Measurements from ENCODE around the gene TMEM119.
A peak's percentile ranks its signal among the peaks of the same experiment; 100 is the strongest.

Gene TMEM119

GRCh38 chr12:108597559-108598471 is at the start of gene TMEM119:
TSS of gene TMEM119 (minus strand) at chr12:108598084. CDS start at chr12:108592383, 5,701 bp downstream.
- DNase-seq, result no peak

GRCh38 chr12:108646600-108647579 is 49.0 kb upstream of the TMEM119 start:
- DNase-seq, result no peak

- DNase-seq, result no peak
Observed at GRCh38 chr12:108645686-108646599, 48.1 kb upstream of the TMEM119 start.

- DNase-seq, result no peak
Observed at GRCh38 chr12:108644811-108645120, 46.9 kb upstream of the TMEM119 start.

- no peak for DNase-seq
Observed at GRCh38 chr12:108643941-108644810, 46.3 kb upstream of the TMEM119 start.

- DNase-seq, result no peak
Observed at GRCh38 chr12:108642899-108643654, 45.2 kb upstream of the TMEM119 start.

- DNase-seq, result no peak
Observed at GRCh38 chr12:108642269-108642870, 44.5 kb upstream of the TMEM119 start.

GRCh38 chr12:108641446-108642268 is 43.8 kb upstream of the TMEM119 start:
- no peak for DNase-seq

GRCh38 chr12:108640802-108641445 is 43.0 kb upstream of the TMEM119 start:
- no peak for DNase-seq

- DNase-seq, result no peak
Observed at GRCh38 chr12:108638997-108639822, 41.3 kb upstream of the TMEM119 start.

GRCh38 chr12:108638141-108638827 is 40.4 kb upstream of the TMEM119 start:
- no peak for DNase-seq

GRCh38 chr12:108637222-108637971 is 39.5 kb upstream of the TMEM119 start:
- no peak for DNase-seq

GRCh38 chr12:108635997-108636808 is 38.3 kb upstream of the TMEM119 start:
- DNase-seq, result no peak

GRCh38 chr12:108635201-108635996 is 37.5 kb upstream of the TMEM119 start:
- DNase-seq, result peak; percentile 81

- DNase-seq, result peak; percentile 91
Observed at GRCh38 chr12:108634341-108634751, 36.5 kb upstream of the TMEM119 start.
